GM04504 (cell line): Measurements from ENCODE around the gene NEO1.

Experiments
- DNase-seq: peaks from one replicate; pipeline ENCODE4 v3.0.0-alpha.2; 2012; ENCODE audit warnings: low read depth

NEO1 gene

DNA sequence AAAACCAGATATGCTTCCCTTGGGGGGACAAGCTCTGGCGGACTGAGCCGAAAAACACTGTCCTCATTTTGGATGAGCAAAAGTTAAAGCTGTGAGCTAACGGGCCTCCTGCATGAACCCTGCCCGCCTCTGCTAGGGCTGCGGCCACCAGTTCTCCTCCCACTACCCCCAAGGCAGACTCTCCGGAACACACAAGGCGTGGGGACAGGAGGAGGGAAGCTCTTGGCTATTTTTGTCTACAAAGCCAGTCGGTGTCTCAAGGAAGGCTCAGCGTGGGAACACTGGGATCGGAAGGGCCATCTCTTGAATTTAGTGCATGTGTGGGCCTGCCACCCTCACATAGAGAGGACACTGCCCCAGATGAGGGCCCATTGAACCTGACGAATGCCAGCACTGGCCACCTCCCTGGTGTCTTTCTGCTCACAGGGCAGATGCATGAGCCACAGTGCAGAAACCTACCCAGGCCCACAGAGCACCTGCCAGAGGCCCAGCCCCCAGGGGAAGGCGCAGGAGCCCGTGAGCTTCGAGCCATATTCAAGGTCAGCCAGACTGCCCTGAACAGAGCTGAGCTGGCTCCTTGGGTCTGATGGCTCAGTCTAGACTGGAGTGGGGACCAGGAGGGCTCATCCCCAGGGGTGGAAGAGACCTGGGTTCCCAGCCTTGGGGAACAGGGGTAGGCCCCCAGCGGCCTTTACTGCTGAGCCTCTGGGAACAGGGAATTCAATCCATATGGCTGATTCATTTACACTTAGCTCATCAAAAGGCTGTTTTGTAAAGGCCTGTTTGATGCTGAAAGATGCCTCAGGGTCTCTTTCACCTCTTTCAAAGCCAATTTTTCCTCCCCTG, 278.2 kb downstream of the NEO1 start:
- DNase-seq, result no peak

DNA sequence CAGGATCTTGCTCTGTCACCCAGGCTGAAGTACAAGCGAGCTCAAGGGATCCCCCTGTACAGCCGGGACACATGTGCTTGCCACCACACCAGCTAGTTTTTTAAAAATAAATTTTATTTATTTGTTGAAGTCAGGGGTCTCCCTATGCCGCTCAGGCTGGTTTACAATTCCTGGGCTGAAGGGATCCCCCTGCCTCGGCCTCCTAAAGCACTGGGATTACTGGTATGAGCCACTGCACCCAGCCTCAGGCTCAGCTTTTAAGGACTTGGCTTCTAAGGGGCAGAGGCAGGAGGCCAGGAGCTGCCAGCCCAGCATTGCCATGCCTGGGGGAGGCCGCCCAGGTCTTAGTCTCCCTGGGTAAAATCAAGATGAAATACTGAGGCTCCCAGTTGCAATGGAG, 279.2 kb downstream of the NEO1 start:
- no peak for DNase-seq

DNA sequence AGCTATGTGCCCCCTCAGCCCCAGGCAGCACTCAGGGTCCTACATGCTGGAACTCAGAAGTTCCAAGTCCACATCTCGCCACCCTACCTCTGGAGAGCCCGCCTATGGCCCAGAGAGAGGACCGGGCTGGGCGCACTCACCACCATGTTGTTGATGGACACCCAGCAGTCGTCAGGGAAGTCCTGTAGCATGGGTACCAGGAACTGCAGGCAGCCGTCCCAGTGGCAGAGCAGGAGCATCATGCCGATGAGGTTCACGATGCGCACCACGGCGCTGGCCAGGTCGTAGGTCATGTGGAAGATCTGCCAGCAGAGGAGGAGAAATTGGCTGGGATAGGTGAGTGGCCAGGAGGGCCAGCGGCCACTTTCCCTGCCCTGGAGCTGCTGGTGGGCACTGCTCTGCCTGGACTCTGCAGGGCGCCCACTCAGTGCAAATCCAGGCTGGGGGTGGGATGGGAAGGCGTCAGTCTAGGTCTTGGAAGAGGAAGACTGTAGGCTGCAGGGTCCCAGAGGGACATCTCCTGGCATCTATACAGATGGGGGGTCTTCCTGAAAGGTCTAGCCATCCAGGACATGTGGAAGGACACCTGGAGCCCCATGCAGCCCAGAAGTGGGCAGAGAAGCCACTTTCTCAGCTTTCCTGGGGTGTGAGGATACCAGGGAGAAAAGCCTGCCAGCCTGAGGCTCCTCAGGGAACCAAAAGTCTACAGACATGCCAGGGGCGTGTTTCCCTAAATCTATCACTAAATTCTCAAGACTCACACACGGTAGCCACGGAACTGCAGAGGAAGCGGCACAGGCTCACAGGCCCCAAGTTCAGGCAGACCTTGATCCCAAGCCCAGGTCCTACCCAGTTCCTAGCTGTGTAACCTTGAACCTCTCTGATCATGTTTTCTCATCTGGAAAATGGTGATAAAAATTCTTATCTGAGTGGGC, 280.0 kb downstream of the NEO1 start:
- DNase-seq, result no peak

DNA sequence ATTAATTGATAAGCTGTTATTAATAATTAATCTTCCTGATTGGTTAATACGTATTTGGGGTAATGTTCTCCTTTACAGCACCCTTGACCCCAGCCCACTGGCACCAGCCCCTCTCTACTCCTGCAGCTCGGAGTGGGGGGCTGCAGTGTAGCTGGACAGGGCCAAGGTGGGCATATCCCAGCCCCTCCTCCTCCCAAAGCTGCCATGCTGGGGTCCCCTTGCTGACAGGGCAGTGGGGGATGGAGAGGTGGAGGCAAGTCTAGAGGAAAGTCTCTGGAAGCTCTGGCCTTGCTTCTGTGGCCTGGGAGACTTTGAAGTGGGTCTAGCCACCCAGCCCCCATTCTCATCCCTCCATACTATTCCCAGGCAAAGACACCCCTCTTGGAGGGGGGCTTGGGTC, 280.7 kb downstream of the NEO1 start:
- no peak for DNase-seq

DNA sequence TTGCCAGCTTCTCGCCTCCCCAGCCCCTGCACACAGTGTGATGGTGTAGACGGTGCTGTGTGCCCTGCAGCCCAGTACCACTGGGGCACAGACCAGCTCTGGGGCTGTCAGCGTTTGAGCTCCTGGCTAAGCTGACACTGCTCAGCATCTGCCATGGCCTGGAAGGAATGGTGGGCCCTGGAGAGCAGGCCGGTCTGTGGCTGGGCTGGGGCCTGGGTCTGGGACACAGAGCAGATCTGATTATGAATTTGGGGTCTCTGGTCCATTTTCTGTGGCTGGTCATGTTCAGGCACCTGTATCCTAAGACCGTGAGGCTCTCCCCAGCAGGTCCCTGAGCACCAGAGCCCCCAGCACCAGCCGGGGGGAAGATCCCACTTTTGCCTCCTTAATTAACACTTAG, 281.8 kb downstream of the NEO1 start:
- no peak for DNase-seq

- no peak for DNase-seq
These were observed 282.8 kb downstream of the NEO1 start for GRCh38 chr15:73335026-73335425.

DNA sequence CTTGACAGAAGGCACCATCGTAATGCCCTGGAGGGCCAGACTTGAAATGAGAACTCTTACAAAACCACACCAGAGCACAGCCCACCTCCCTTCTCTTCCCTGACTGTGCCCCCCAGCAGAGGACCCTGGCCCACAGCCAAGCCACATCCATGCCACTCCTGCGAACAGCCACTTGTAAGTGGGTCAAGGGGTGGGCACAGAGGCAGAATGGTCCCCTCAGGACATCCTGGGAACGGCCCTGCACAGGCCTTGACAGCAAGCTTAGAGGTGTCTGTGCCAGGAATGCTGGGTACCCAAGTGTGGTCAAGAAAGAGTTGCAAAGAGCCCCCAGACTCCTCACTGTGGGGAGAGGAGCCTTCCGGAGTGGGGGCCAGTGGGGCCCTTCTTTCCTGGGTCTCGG, 283.2 kb downstream of the NEO1 start:
- no peak for DNase-seq

- DNase-seq, result no peak
These were observed 284.5 kb downstream of the NEO1 start for GRCh38 chr15:73336756-73337155.

GRCh38 chr15:73337187-73337586, 284.9 kb downstream of the NEO1 start:
- no peak for DNase-seq

- DNase-seq, result no peak
These were observed 285.8 kb downstream of the NEO1 start for GRCh38 chr15:73338058-73338457.

DNA sequence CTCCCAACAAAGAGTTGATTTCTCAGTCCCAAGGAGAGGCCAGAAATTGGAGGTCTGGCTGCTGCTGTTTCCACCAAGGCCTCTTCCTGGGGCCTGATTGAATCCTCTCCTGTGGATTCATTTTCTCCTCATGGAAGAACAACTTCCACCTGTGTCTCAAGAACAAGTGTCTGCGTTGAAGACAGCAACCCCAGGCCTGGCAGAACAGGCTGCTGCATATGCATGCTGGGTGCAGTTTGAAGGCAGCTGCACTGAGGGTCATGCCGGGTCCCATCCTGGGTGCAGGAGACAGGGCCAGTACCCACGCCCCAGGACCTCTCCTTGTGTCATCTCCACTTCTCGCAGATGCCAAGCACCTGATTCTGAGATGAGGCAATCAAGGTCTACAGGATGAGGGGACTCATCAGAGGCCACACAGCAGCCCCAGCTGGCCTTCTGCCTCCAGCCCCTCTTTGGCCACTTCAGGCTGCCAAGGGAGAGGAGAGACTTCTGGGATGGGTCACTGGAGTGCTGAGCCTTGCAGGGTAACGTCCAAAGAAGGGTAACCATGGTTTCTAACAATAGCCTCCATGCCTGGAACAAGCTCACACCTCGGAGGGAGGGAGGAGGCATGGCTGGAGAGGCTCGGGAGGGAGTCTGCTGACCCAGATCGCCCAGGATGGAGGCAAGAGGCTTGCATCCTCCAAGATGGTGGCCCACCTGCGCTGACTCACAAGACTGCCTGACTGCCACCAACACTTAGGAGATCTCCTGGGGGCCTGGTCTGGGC, 286.5 kb downstream of the NEO1 start:
- no peak for DNase-seq

GRCh38 chr15:73340502-73341192, 288.4 kb downstream of the NEO1 start:
- no peak for DNase-seq

DNA sequence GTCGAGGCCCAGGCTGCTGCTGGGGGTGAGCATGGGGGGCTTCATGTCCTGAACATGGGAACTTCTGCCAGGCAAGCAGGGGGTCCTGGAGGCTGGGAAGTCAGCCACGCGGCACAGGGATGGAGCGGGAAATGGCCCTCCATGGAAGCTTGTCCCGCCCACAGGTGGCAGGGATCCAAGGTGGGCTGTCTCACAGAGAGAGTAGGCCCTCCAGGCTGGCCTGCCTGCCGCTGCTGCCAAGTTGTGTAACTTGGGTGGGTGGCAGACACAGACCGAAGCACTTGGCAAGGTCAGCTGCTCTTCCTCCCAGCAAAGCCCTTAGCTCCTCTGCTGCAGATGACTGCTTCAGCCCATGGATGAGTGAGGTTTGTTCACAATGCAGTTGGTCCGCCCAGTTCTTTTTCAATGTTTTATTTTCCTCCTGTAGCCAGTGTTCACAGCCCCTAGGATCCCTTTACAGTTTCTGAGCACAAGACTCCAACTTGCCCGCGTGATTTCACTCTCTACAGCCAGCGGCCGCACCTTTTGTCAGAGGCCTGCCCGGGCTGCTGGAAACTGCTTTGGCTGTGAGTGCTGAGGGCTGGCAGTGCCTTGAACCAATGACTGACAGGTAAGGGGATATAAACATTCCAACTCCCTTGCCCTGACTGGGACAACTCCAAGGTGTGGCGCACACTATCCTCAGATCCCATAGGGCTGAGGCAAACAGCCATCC, 289.8 kb downstream of the NEO1 start:
- DNase-seq, result no peak

GRCh38 chr15:73344056-73344455, 291.8 kb downstream of the NEO1 start:
- DNase-seq, result no peak

DNA sequence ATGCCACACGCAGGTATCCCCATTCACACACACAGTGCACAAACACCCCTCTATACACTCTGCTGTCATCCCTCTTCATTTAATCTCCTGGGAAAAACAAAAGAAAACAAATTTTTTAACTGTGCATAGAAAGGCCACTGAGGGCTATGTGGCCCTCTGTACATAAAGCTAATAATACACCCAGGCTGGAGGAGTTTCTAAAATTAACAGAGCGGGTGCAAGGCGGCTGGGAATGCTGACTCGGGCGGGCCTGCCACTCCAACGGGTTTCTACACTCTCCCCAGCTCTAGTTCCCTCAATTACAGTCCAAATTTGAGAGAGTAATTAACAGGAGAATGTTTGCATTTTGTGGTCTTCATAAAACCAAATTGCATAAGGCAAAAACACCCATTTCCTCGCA, 293.4 kb downstream of the NEO1 start:
- DNase-seq, result no peak

- no peak for DNase-seq
These were observed 294.6 kb downstream of the NEO1 start for GRCh38 chr15:73346735-73347312.

GRCh38 chr15:73349191-73349590, 296.9 kb downstream of the NEO1 start:
- DNase-seq, result no peak

DNA sequence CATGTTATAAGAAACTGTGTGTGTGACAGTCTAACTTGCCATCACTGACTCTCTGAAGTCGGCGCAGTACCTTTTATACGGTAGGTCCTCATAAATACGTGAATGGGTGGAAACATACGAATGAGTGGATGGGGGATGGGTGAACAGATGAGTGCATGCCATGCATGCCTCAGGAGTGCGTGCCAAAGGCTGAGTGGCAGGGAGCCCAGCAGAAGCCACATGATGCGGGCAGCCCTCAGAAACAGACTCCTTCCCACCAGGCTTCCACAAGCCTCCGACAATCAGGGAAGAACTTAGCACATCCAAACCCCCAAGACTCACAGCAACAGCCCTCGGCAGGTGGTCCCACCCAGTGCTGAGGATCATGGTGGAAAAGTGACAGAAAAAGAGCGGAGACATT, 299.8 kb downstream of the NEO1 start:
- DNase-seq, result no peak

DNA sequence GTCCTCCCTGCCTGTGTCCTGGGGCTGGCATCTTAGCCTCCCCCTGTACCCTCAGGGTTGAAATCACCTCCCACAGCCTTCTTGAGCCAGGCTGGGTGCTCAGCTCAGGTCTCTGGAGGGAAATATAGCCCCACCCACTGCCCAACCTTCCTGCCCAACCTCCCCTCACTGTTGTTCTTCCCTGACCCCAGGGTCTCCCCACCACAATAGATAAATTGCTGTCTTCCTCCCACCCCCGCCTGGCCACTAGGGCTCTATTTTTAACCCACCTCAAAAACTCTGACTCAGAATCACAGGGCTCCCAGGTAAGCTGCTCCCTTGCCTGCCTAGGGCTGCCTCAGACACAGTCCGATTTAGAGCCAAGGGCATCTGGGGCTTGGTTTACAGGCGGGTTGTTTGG, 301.5 kb downstream of the NEO1 start:
- no peak for DNase-seq

DNA sequence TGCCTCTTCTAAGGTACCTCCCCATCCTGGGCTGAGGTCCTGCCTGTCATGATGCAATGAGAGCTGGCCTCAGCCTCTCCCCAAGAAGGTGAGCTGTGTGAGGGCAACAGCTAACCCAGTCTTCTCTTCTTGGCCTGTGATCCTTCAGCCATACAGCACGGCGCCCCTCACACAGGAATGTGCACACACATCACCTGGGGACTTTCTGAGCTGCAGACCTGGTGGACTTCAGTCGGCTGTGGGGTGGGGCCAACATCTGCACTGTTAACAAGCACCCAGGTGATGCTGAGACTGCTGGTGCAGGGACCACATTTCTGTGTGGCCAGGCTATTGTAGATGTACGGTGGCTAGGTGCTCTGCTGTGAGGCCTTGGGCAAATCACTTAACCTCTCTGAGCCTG, 302.0 kb downstream of the NEO1 start:
- DNase-seq, result no peak
